ENCODE data around the gene SND1.
"Not testable (repeated sequence)": the region's sequence is repeated elsewhere in the genome, so short reads cannot be mapped to it uniquely, and the experiment has no call there.

SND1 gene

DNA sequence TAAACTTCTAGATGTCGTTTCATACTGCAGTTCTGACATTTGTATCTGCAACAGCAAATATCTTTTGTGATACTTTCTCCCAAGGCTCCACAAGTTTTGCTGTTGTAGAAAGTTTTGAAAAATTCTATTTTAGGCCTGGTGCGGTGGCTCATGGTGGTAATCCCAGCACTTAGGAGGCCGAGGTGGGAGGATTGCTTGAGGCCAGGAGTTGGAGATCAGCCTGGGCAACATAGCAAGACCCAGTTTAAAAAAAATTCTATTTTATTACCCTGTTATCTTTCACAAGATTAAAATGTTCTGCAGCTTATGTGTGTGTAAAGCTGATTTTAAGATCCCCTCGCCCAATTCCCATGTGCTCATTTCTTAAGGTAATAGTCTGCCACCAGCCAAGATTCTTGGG lies 1.4 kb downstream of the SND1 start:
- no peak for DNase-seq (ENCODE audit: low spot score)

DNA sequence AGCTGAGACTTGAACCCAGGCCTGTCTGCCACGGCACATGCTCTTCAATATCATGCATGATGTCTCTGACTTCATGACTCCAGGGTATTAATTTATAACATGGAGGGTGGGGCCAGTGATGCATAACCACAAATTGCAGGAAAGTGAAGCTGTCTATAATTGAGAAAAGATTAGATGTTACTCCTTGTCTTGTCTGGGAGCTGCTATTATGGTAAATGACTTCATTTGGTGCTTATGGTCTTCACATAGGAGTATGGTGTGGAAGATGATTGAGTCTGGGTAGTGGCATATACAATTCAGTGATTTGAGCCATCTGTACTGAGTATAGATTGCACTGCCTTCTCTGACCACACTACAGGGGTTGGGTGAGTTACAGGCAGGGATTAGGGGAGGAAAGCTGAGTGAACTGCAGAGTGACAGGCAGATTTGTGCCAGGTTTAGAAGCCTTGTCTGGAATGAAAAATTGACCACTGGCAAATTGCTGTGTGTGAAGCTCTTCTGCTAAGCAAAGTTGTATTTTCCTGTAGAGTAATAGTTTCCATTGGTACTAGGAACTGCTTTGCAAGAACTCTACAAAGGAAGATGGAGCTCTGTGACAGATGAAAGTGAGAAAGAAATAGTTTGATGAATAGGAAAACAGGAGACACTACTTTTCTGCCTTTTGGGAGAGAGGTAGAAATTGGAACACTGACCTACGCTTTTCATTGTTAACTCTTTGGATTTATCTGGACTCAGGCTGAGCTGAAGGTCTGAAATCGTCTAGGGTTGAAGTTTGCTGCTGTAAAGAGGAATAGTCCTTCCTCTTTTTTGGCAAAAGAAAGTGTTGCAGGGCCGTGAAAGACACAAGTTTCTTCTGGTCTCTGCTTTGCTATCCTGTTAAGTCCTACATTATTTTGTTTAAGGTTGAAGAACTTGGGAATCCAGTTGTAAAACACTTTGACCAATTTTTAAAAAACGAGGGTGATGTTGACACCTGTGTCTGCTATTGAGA lies 2.7 kb downstream of the SND1 start:
- no peak for DNase-seq (ENCODE audit: low spot score)

DNA sequence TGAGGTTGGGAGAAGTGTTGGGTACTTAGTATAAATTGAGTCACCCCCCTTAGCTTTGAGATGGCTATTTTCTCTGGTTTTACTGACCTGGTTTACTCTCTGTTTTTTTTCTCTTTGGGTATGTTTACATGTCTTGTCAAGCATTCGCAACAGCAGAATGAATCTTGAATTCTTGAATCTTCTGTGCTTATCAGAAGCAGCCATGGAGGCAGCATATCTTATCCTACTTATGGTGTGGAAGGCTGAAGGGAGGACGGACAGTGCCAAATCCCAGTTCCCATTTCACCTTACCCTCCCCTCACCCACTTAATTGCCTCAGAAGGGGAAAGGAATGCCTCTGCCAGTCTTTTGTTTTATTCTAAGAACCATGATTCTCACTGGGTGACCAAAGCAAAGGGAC lies 3.7 kb downstream of the SND1 start:
- DNase-seq (ENCODE audit: low spot score), result no peak

DNA sequence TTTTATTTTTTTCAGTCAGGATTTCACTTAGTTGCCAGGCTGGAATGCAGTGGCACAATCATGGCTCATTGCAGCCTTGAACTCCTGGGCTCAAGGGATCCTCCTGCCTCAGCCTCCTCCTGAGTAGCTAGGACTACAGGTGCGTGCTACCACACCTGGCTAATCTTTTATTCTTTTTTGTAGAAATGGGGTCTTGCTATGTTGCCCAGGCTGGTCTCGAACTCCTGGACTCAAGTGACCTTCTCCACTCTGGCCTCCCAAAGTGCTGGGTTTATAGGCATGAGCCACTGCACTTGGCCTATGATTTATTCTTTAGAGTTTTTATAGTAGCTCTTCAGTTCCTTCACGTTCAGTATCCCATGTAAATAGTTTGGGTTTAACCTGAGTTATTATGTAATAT lies 5.5 kb downstream of the SND1 start:
- DNase-seq (ENCODE audit: low spot score), result no peak

DNA sequence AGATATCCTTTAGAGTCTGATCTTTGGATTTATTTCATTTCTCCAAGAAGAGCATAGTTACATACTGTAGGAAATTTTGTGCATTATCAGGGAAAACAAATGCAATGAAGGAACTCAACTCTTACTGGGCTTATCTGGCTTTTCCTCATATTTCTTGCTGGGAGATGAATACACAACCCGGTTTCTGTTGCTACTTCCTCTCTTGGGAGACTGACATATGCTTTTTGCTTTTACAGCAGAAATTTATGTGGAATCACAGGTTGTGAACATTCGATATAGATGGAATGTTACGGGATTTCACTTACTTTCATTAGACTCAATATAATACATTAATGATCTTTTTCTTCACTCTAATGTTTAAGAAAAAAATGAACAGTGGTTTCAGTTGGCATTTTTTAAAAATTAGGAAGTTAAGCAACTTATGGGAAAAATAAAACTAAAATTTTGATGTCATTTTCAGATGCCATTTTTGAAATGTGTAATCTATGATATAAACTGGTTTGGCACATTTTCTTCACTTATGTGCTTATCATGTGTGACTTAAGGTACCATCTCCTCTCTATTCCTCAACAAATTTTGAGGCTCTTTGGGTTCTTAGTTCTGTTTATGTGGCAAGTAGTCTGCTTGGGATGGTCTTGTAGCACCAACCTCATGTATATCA lies 7.1 kb downstream of the SND1 start:
- no peak for DNase-seq (ENCODE audit: low spot score)

DNA sequence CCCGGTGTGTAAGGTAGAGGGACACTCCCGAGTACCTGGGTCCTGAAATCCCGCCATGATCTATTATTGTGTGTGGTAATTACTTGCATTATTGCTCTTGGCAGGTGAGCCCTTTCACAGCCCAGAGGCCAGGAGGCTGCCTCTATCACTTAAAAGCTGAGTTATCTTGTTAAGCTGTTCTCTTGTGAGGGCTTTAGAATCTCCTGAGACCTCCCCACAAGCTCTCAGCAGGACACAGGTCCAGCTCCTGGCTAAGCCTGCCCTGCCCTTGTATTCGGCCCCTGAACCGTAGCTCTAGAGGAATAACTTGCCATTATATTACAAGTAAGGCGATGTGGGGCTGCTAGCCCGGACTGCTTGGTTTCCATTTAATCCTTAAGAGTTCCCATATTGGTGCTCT lies 13.9 kb downstream of the SND1 start:
- no peak for DNase-seq (ENCODE audit: low spot score)

DNA sequence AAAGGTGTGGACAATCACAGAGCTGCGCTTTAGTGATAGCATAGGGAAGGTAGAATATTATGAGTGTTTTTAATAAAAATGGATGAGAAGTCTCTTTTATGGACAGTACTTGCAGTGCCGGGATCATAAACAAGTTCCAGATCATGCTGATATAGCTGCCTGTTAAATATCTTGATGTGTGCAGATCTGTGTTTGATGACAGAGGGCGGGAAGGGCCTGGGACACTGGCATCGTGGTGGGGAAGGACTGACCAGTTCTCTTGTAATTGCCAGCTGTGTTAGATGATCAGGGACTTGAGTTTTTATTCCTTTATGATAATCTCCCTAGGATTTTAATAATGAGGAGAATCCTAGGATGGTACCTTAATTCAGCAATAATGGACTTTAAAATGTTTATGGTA lies 14.6 kb downstream of the SND1 start:
- no peak for DNase-seq (ENCODE audit: low spot score)

DNA sequence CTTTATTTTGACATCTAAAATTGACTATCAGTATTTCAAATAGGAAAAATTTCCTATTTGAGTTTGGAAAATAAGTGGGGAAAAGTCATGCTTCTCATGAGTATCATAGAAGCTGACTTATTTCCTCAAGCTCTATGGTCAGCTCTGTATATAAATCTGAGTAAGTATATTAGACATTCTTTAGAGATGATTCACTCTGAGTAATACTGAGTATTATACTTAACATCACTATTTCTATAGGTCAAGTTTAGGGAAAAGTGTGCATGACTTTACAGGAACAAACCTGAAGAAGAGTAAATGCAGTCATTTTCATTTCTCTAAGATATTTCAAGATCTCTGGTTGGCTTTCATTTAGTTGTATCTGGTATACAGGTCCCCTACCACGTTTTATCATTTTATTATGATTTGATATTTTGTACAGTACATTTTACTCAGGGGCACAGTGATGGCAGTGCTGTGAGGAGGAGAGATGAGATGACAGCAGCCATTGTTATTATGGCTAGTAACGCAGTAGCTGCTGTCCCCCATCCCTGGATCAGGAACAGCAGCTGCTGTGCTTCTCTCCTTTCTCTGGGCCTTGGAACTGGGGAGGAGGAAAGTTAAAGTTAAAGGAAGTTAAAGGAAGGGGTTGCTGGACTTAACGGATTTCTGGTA lies 15.2 kb downstream of the SND1 start:
- peak; percentile 38 for DNase-seq (ENCODE audit: low spot score)

DNA sequence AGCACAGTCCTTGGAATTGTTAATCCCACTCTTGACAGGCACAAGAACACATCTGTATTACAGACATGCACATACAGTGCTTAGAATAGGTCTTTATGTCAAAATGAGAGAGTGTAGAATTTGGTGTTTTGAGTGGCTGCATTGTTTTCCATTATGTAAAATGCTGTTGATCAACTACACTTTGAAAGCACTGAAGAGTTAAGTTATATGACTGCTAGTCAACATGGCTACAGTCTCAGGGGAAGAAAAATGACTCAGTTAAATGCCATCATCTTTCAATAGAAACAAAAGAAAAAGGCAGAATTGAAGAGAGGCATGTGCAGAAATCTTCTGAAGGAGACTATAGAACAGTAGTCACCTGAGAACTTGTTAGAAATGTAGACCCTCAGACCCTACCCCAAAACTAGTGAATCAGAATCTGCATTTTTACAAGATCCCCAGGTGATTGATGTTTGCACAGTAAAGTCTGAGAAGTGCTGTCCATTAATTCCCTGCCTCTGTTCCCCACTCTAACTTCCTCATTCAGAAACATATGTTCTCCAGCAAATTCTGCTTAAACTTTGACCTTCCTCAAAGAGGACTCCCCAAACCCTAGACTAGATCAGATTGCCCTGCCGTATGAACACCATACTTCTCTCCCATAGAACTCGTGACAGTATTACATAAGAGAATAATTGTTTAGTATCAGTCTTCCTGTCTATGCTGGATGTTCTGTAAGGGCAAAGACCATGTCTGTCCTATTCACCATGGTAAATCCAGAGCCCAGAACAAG lies 16.0 kb downstream of the SND1 start:
- peak; percentile 53 for DNase-seq (ENCODE audit: low spot score)

DNA sequence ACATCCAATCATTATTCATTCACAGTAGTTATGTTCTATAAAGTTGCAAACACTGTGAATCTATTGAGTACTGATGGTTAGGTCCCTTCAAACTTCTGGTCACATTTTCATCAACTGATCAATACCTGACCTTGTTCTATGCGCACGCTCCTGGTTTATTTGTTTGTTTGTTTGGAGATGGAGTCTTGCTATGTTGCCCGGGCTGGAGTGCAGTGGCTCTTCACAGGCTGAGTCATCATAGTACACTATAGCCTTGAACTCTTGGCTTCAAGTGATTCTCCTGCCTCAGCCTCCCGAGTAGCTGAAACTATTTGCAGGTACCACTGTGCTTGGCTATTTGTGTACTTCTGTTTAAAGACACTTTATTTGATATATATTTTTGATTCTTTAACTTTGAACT lies 19.3 kb downstream of the SND1 start:
- no peak for DNase-seq (ENCODE audit: low spot score)

DNA sequence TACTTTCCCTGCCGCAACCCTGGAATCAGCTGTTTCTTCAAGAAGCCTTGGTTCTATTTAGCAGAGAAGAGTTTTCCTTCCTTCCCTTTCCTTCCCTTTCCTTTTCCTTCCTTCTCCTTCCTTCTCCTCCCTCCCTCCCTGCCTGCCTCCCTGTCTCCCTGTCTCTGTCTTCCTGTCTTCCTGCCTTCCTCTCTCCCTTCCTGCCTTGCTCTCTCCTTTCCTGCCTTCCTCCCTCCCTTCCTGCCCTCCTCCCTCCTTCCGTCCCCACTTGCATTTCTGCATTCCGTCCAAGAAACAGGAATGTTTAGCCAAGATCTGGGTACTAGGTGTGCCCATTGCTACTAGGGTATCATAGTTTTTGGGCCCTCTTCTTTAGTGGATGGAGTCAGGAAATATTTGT lies 21.9 kb downstream of the SND1 start:
- no peak for DNase-seq (ENCODE audit: low spot score)

DNA sequence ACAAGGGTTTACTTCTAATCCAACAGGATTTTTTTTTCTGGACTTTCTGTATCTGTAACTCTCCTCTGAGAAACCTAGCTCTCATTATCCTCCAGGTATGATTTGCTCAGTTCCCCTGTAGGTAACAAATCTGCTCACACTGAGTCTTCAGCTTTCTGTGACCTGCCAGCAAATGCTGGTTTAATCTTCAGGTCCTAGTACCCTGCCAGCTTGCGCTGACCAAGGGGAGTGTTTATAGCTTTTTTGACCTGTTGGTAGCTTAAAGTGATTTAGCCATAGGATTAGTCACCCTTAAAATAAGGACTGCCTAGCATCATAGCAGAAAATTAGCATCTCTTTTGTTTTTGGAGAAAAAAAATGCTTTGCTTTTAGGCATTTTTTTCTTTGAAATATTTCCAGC lies 22.4 kb downstream of the SND1 start:
- DNase-seq (ENCODE audit: low spot score), result no peak

DNA sequence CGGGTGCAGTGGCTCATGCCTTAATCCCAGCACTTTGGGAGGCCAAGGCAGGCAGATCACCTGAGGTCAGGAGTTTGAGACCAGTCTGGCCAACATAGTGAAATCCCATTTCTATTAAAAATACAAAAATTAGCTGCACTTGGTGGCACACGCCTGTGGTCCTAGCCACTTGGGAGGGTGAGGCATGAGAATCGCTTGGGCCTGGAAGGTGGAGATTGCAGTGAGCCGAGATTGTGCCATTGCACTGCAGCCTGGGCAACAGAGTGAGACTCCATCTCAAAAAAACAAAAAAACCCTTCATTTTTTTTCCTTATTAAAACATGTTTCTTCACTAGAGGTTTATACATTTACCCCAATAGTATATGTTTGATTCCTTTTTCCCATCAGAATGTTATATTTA lies 22.9 kb downstream of the SND1 start:
- not testable (repeated sequence) for DNase-seq (ENCODE audit: low spot score)

DNA sequence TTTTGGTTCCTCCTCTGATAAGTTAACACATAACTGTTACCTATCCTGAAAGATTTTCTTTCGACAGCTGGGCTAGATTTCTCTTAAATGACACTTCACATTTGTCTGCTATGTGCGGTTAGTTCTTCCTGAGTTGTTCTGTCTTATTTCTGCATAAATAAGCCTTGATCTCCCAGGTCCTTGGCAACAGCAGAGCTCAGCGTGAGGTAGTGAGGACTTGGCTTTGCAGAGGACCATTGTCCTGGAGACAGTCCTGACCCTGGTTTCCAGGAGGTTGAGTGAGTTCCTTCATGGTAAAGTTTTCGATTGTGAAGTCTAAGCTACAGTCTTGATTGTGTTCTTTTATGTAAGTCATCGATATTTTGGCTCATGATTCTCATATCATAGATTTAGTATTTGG lies 23.7 kb downstream of the SND1 start:
- DNase-seq (ENCODE audit: low spot score), result no peak

DNA sequence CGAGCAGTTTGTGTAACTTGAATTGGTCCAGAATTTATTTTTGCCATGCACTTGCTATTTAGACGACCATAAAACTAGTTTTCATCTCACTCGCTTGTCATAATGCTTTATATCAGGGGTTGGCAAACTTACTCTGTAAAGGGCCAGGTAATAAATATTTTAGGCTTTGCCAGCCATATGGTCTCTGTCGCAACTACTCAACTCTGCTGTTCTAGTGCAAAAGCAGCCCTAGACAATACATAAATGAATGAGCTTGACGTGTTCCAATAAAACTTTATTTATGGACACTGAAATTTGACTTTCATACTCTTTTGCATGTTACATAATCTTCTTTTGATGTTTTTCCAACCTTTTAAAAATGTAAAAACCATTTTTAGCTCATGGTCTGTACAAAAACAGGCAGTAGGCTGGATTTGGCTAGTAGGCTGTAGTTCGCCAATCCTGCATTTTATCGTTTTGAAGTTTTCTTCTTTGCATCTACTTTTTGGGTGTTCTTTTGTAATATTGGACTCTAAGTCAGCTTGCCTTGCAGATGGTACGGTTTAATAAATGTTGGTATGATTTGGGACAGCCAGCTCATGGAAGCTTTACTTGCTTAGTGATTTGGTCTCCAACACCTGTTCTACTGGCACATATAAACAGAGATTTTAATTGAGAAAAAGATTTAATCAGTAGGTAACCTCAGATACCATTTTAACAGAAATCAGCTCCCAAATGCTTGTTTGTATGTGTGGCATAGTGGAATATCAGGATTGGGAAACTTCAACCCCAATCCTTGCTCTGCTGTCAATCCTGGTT lies 25.6 kb downstream of the SND1 start:
- no peak for DNase-seq (ENCODE audit: low spot score)

DNA sequence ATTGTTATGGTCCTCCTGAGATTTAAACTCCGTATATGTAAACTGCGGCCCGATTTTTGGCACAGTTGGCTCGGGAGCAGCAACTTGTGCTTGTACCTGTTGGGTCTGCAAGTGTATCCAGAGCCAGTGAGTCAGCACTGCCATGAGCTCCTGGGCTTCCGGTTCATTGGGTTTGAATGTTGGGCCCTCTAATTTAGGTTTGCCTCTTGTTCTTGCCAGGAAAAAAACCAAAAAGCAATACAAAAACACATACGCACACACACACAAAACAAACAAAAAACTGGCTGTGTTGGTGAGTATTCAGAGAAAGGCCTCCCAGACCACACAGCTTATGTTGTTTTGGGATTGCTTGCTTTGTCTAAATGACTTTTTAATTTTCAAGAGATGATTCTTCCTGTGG lies 26.3 kb downstream of the SND1 start:
- DNase-seq (ENCODE audit: low spot score), result no peak

DNA sequence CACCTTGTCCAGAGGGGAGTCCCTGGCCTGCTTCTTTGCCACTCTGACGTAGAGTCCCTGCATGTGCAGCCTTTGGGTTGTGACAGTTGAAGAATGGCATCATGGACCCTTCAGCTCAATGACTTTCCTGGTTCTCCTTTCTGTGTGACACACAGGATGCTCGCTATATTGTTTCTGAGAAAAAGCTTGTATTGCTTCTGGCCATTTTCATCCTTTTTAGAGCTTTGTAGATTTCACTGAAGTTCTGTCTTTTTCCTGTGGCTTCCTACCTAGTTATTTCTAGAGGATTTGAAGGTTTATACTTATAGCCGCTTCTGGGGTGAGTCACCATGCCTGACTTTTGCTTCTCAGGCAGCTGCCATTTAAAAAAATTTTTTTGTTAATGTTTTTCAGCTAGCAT lies 27.0 kb downstream of the SND1 start:
- DNase-seq (ENCODE audit: low spot score), result no peak

DNA sequence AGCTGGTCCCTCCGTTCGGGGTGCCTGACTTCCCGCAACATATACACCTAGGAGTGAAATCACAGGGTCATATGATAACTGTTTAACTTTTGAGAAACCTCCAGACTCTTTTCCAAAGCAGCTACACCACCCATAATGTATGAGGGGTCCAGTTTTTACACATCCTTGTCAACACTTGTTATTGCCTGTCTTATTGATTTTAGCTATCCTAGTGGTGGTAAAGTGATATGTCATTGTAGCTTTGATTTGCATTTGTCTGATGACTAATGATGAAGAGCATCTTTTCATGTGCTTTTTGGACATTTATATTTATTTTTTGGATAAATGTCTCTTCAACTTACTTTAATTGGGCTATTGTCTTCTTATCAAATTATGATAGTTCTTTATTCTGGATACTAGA lies 29.0 kb downstream of the SND1 start:
- DNase-seq (ENCODE audit: low spot score), result no peak

DNA sequence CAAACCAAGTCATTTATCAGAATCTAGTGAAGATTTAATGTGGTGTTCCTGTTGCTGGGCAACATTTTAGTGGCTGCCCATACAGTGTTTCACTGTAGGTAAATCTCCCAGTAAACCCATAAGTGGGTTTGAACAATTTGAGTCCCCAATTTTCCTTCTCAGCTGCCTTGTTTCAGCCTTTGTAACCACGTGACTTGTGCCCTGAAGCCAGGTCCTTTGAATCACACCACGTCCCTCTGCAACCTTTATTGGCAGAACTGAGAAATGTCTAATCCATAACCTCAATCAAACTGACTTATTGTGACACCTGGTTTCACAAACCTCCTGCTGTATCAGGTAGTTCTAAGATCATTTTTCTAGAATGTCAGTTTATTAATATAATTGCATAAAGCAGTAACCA lies 30.1 kb downstream of the SND1 start:
- DNase-seq (ENCODE audit: low spot score), result no peak

DNA sequence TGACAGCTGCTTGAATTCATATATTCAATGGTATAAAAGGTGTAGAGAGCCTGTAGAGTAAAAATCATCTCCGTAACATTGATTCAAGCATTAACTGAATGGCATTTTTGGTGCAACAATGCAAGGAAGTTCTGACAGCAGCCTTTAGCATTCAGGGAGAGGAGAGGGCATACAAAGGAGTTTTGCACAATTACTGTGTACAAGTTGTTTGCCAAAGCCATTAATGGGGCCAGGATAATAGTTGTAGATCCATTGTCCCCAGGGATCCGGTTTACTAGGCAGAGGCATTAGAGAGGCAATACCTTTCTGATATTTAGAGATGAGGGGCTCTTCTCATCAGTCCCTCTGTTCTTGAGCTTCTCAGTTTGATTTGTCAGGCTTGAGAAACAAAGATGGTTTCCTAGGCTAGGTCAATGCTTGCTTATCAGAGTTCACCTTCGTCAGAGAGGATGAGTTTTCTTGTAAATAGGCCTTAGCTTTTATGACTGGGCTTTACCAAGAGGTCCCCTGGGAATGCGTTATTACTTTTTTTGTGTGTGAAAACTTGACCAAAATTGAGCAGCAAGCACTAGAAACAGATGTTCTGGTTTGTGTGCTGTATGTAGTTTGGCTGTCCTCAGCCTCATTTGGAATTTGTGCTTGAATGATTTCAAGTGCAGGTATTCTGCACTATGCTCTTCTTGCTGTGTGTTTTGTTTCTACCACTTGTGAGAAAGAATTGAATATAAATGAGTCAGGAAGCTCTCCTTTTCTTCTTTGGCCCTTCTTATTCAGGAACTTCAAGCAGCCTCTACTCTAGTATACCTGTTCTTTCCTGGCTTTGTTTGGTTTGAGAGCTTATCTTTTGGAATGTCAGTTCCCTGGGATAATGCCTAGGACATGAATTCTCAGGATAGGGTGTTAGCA lies 32.0 kb downstream of the SND1 start:
- no peak for DNase-seq (ENCODE audit: low spot score)
